NCI-H128 (cell line): ENCODE data around the gene TRAF2.

Experiments
- DNase-seq: peaks from one replicate; lab custom pipeline; 2025; ENCODE audit not compliant: unreplicated experiment; lab: John Stamatoyannopoulos, UW

The TRAF2 gene

DNA sequence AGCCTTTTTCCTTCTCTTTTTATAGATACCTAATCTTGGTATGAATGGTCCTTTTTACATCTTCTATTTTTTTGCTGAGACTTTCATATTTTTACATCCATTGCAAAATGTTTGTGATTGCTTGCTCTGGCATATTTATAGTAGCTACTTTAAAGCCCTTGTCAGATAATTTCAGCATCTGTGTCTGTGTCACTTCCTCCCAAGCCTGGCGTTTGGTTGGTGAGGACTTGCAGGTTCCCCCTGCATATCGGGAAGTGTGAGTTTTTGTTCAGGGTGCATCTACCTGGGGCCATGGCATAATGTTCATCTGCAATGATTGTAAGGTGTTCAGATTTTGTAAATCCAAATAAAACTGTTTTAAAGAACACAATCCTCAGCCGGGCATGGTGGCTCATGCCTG is 49.3 kb downstream of the TRAF2 start:
- no peak for DNase-seq

DNA sequence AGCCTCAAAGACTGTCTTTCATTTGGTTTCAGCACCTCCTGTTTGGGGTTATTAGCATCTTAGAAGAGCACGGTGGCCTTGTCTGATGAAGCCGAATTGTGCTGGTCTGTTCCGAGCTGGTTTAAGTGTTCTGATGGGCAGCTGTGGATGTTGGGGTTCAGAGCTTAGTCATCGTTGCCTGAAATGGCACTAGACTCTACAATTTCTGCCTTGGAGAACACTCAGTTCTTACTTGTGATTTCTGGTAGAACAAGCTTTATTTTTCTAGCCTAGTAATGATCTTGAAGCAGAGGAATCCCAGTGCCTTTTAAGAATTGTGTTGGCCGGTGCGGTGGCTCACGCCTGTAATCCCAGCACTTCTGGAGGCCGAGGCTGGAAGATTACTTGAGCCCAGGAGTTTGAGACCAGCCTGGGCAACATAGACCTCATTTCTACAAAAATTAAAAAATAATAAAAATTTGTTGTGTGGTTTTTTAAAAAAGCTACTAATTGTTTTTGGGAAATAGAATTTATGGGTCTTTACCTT is 50.4 kb downstream of the TRAF2 start:
- no peak for DNase-seq

DNA sequence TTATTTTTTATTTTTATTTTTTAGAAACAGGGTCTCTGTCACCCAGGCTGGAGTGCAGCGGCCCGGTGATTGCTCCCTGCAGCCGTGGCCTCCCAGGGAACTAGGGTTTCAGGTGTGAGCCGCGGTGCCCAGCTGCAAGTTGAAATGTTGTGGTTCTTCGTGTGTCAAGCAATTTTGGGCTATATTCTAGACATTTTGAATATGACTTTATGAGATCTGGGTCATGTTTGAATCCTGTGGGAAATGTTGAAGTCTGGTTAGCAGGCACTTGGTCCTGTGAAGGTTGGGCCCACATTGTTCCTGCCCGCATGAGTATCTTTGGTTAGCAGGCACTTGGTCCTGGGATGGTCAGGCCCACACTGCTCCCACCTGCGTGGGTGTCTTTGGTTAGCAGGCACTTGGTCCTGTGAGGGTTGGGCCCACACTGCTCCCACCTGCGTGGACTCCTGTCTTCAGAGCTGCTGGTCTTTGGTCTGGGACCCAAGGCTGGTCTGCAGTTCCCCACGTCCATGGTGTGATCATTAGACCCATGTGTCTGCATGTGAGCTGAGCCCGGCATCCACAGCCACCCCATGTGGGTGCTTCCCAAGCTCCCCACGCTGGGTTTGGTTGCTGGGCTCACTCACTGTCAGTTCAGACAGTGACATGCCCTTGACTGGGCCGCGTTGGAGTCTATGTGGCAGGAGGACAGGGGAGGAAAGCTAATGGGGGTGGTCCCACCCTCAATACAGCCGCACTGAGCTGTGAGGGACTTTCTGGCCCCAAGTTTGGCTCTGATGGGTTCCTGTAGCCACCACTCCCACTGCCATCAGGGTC is 51.1 kb downstream of the TRAF2 start:
- DNase-seq = no peak

DNA sequence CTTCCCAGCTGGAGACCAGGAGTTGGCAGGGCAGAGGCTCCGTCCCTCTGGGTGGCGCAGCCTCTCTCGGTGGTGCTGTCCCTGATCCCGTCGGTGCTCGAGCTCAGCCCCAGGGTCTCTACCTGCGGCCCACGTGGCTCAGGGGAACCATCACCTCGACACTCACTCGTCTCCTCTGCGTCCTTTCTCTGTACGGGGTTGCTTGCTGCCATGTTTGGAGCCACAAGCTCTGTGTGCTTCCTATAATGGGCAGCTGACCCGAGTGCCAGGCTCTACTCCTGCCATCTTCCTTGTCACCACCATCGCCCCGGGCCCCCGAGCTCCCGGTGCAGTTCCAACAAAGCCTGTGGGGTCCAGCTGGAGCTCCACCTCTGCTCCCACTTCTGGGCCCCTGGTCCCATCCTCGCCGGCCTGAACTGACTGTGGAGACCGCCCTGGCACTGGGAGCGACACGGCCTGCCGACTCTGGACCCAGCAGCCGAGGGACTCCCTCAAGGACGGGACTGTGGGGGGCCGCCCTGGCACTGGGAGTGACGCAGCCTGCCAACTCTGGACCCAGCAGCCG is 53.2 kb downstream of the TRAF2 start:
- DNase-seq = no peak

DNA sequence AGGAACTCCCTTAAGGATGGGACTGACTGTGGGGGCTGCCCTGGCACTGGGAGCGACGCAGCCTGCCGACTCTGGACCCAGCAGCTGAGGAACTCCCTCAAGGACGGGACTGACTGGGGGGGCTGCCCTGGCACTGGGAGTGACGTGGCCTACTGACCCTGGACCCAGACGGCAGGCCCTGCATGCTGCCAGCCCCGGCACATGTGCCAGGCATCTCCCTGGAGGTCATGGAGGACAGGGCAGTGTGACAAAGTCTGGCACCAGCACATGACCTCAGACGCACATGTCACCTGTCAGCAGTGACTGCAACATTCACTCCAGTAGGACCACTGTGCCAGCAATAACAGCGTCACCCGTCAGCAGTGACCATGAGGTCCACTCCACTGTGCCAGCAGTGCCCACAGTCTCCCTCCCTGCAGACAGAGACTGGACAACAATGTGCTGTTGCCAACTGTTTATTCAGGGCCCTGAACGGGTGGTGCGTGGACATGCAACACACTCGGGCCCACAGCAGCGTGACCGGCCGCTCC is 53.7 kb downstream of the TRAF2 start:
- no peak for DNase-seq

DNA sequence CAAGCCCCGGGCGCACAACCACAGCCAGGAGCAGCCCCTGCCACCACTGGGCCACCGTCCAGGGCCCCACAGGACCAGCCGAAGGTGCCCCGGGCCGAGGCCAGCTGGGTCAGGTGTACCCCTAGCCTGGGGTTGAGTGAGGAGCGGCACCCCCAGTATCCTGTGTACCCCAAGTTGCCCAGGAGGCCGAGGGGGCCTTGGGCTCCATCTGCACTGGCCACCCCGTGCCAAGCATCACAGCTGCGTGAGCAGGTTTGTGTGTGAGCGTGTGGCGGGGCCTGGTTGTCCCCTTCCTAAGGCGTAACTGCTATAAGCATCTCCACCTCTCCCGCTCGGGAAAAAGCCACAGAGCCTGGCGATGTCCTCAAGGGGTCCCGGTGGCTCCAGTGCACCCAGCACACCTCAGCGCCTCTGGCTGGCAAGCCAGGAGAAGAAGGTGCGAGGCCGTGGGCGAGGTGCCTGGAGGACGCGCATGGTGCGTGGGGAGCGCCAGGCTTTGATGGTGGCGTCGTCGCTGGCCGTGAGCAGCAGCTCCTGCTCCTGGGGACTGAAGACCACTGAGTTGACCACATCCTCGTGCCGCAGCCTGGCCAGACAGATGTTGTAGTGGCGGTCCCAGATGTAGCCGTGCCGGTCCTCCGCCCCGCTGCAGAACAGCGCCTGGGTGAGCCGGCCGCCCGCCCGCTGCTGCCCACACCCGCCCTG is 54.4 kb downstream of the TRAF2 start:
- no peak for DNase-seq

DNA sequence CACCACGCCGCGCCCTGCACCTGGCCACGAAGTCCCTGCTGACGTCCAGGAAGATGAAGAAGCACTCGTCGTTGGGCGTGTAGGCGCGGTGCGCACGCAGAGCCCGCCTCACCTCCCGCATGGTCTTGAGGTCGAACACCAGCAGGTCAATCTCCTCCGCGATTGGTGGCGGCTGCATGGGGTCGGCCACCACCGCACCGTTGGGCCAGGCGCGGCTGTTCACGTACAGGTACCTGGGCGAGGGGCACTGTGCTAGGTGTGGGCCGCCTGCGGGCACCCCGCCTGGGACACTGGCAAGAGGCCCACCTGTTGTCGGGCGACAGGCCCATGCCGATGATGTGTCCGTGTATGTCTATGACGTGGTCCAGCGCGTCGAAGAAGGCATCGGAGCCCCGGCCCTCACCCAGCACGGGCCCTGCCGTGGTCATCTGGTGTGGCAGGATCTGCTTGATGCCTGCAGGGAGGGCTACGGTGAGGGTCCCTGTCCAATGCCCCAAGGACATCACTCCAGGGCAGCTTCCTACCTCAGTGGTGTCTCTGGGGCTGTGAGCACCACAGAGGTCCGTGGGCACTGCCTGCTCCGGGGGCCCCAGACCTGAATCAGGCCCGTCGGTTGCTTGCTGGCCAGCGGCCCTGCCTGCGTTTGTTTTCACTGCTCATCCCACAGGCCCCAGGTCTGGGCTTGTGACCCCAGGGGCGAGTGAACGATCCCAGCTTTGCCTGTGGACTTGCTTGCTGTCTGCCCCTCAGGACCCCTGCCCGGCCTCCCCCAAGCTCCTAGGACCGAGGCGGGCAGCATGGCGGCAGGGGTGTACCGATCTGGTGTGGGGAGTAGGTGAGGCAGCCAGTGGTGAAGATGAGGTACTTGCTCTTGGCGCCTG is 55.2 kb downstream of the TRAF2 start:
- DNase-seq = no peak

DNA sequence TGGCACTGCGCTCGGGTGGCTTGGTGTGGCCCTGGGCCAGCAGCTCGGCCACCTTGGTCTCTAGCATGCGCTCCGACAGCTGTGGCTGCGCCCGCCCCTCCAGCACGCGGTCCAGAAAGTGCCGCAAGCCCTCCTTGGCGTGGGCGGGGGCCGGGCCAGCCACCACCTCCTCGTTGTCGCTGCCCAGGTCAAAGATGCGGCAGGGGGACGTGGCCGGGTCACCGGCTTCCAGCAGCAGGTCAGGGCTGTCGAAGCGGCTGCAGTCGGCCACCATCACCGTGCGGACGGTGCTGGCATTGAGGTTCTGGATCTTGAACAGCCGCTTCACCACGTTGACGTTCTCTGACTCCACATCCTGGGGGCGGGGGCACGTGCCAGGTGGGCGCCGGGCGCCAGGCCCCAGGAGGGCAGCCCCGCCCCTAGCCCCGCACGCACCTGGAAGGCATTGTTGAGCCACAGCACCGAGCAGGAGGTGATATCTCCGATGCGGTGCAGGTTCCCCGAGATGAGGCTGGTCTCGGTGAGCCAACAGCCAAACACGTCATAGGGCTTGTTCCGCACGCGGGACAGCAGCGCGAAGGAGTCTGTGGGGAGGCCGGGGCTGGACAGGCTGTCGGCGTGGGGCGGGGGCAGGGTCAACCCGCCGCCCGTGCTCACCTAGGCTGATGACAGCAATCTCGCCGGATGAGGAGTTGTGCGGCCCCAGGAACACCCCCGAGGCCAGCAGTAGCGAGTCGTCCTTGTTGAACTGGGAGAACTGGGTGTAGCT is 56.0 kb downstream of the TRAF2 start:
- DNase-seq = no peak

DNA sequence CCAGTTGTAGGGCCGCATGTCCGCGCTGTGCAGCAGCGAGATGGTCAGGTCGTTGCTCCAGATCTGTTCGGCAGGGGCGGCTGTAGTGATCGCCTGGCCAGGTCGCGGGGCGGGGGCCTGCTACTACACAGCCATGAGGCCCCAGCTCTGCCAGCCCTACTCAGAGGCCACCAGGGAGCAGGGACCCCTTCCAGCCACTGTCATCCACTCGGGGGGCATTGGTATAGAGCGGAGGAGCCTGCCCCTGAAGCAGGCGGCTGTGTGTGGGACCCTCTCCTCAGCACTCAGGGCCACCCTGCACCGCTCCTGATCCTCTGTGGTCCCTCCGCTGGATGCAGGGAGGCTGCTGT is 56.5 kb downstream of the TRAF2 start:
- DNase-seq = no peak

DNA sequence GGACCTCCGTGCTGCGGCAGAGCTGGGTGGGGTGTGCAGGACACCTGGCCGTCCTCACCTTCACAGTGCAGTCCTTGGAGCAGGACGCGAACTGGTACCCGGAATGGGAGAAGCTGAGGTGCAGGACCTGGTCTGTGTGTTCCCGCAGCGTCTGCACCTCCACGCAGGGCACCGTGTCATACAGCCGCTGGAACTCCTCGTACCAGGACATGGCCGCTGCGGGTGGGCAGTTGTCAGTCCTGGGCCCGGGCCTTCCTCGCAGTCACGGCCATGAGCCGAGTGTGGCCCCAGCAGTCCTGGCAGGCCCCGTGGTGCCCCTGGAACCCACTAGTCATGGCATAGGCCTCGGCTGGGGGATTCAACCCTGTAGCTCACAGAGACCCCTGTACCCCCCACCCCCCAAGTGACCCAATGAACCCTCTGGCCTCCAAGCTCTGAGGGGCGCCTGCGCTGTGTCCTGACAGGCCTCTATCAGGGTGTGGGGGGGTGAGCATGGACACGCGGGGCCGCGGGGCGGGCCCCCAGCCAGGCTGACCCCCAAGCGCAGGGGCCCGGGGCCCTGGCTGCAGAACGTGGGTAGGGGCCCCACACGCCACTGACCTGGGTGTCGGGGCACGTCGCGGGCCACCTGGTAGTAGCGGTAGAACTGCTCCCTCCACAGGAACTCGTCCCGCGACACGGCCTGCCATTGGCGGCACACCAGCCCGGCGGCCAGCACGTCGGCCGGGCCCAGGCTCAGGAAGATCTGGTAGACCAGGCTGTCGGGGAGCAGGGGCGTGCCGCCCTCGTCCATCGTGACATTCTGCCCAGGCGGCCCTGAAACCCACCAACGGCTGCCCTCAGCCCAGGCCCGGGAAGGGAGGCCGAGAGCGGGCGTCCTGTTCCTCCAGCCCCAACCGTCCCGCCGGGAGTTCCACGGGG is 57.2 kb downstream of the TRAF2 start:
- no peak for DNase-seq

DNA sequence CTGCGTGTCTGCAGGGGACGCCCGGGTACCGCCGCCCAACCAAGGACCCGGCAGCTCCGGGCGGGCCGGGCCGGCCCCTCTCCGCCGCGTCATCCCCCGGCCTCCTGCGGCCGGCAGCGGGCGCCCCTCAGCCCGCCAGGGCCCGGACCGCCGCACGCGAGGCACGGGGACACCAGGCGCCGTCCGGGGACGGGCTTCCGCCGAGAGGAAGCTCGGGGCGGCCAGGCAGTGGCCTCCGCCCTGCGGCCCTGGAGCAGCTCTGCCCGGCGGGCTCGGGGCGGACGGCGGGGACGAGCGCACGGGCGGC is 57.8 kb downstream of the TRAF2 start:
- DNase-seq = no peak

DNA sequence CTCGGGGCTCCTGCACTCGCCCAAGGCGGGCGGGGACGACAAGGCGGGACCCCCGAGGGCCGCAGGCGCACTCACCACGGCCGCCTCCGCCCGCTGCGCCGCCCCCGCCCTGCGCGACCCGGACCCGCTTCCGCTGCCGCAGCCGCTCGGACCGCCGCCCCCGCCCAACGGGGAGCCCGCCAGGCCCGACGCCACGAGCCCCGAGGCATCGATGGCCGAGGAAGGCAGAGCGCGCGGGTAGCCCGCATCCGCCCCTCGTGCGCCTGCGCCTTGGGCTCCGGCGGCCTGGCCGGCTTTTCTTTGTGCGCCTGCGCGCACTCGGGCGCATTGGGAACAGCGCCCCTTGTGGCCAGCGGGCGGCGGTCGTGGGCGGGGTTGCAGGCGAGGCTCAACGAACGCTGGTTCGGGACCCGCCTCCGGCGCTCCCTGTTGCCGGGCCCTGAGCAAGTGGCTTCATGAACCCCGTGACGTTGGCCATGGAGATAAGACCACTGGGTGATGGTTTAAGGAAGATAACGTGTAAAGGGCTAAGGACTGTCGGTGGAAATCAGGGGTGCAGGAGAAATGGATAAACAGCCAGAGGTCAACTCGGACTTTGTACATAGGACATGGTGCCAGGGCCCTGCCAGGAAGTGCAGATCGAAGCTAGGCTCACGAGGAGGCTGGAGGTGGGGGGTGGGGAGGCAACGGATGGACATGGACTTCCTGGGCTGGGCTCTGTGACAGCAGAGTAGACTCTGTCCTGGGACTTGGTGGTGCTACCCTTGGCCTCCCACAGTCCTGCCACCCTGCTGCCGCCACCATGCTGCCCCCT is 58.4 kb downstream of the TRAF2 start, which contains the start of the genes C8G and FBXW5:
Gene C8G, plus strand, starts transcription at position 725 of the 814 bp plus-strand sequence. Its CDS starts 78 bp downstream, at position 803.
Gene FBXW5, minus strand, starts transcription at position 220 of the 814 bp plus-strand sequence. CDS start 655 bp downstream, outside the sequence.
- DNase-seq = peak; percentile 89

DNA sequence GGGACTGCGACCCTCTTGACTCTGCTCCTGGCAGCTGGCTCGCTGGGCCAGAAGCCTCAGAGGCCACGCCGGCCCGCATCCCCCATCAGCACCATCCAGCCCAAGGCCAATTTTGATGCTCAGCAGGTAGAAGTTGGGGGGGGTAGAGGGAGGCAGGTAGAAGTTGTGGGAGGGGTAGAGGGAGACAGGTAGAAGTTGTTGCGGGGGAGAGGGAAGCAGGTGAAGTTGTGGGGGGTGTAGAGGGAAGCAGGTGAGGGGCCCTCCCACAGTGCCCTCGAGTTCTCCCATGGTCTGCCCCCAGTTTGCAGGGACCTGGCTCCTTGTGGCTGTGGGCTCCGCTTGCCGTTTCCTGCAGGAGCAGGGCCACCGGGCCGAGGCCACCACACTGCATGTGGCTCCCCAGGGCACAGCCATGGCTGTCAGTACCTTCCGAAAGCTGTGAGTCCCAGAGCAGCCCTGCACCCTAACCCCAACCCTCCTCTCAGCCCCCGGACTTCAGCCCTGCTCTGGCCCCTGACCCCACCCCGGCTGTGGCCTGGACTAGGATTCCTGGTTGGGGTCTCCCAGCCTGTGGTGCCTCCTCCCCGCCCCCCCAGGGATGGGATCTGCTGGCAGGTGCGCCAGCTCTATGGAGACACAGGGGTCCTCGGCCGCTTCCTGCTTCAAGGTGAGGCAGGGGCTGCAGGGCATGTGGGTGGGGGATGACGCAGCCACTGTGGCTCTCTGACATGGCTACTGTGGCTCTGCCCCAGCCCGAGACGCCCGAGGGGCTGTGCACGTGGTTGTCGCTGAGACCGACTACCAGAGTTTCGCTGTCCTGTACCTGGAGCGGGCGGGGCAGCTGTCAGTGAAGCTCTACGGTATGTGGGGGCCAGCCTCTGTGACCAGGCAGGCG is 59.3 kb downstream of the TRAF2 start:
- no peak for DNase-seq

DNA sequence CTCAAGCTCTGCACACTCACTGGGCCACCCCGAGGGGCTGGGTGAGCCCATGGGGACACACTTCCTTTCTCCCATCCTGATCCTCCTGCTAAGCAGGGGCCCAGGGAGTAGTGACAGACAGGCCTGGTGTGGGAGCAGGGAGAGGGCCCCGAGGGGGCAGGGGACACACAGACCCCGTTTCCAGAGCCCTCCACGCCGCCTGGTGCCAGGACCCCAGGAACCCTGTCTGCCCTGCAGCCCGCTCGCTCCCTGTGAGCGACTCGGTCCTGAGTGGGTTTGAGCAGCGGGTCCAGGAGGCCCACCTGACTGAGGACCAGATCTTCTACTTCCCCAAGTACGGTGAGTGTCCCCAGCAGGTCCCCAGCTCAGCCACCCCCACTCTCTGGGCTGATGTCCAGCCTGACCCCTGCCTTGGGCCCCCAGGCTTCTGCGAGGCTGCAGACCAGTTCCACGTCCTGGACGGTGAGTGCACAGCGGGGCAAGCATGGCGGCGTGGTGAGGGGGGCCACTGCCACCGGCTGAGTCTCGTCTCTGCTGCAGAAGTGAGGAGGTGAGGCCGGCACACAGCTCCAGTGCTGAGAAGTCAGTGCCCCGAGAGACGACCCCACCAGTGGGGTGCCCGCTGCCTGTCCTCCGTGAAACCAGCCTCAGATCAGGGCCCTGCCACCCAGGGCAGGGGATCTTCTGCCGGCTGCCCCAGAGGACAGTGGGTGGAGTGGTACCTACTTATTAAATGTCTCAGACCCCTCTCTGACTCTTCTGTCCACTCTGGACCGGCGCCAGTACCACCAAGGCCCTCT is 60.1 kb downstream of the TRAF2 start:
- no peak for DNase-seq

DNA sequence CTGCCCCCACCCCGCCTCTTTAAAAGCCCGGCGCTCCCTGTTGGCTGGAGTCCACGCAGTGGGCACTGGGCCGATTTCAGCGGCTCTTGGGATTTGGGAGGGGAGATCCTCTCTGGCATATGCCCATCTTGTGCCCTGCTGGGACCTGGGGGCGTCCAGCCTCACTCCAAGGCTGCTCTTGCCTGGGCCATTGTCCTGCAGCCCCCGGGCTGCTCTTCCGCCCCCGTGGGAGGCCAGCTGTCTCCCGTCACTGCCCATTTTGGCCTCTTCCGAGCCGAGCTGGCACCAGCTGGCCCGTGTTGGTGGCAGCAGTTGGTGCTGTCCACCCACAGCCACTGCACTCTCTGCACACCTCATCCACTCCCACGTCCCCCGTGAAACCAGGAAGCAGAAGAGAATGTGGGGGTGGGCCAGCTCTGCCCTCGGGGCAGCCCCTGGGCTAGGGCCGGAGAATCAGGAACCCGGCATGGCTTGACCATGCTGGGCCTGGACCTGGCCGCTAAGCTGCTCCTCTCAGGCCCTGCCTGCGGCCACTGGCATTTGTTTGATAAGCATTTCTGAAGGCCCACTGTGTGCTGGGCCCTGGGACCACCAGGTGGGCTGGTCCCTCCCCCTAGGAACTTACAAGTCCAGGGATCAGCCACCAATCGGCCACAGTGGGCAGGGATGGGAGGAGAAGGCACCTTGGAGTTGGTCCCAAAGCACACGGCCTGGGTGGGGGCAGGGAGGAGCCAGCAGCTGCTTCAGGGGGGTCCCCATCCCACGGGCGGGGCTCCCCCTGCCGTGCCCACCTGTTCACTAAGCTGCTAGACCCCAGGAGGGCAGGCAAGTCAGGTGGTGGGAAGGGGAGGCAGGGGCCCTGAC is 60.9 kb downstream of the TRAF2 start:
- no peak for DNase-seq
